GM10266 (cell line): ENCODE results near the gene TCF12.

Experiments used
- DNase-seq: peaks from one replicate; pipeline ENCODE4 v3.0.0; 2012; ENCODE audit errors: extremely low spot score
- TF ChIP-seq, protein P1 (sequence below): IDR thresholded peaks from 2 replicates; pipeline ENCODE4 v1.5.1; 2012; ENCODE audit warnings: mild to moderate bottlenecking, low read depth; ENCODE audit not compliant: control insufficient read depth, insufficient read depth; ENCODE audit errors: missing control alignments

Gene TCF12

GRCh38 chr15:56918046-56918938, at the start of gene TCF12:
Gene TCF12, plus strand, starts transcription at chr15:56918644. Its CDS starts 1,270 bp downstream, at chr15:56919914.
- DNase-seq, result peak; percentile 94
- TF ChIP-seq, protein P1, sequence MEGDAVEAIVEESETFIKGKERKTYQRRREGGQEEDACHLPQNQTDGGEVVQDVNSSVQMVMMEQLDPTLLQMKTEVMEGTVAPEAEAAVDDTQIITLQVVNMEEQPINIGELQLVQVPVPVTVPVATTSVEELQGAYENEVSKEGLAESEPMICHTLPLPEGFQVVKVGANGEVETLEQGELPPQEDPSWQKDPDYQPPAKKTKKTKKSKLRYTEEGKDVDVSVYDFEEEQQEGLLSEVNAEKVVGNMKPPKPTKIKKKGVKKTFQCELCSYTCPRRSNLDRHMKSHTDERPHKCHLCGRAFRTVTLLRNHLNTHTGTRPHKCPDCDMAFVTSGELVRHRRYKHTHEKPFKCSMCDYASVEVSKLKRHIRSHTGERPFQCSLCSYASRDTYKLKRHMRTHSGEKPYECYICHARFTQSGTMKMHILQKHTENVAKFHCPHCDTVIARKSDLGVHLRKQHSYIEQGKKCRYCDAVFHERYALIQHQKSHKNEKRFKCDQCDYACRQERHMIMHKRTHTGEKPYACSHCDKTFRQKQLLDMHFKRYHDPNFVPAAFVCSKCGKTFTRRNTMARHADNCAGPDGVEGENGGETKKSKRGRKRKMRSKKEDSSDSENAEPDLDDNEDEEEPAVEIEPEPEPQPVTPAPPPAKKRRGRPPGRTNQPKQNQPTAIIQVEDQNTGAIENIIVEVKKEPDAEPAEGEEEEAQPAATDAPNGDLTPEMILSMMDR, result peak; percentile 63

DNA sequence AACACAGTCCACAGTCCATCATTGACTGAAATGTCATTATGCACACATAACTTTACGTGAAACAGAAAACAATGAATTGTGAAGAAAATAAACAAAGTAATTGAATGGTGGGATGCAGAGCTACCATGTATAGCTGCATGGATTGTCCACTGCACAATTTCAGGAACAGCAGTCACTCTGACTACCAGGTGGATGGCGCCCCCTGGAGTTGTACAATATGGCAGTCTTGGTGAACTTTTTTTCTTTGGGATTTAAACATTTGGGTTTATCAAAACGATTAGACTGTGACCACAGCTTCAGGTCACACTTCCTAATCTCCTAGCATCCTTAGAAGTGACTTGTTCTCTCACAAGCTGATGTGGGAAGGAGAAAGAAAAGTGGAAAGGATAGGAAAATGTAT, 48.9 kb upstream of the TCF12 start:
- TF ChIP-seq, protein P1, result peak; percentile 41
- no peak for DNase-seq

- no peak for DNase-seq
- TF ChIP-seq, protein P1, result no peak
These were observed 47.3 kb upstream of the TCF12 start for GRCh38 chr15:56871185-56871584.

- TF ChIP-seq, protein P1, result no peak
- no peak for DNase-seq
These were observed 46.6 kb upstream of the TCF12 start for GRCh38 chr15:56871867-56872266.

DNA sequence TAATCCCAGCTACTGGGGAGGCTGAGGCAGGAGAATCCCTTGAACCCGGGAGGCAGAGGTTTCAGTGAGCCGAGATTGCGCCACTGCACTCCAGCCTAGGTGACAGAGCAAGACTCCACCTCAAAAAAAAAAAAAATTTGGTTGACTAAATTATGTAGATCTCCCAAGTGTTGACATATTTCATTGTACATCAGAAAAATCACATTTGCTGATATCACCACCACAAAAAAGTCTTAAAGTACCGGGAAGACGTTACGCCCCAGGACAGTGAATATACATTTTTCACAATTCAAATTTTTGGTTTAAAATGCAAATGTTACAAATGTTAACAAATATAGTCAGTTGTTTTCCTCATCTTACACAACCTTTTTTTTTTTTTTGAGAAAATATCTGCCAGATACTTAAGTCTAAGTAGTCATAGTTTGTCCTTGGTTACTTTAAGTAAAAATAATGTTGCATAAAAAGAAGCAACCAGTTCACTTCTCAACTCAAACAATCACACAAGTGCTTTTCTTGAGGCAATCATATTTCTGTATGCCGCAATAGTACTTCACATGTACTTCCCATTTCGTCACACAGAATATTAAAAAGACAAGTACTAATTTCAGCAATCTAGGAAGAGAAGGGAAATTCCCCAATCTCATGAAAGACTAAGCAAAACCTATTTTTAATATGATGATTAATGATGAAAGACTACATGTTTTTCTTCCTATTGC, 41.0 kb upstream of the TCF12 start:
- TF ChIP-seq, protein P1, result no peak
- no peak for DNase-seq

DNA sequence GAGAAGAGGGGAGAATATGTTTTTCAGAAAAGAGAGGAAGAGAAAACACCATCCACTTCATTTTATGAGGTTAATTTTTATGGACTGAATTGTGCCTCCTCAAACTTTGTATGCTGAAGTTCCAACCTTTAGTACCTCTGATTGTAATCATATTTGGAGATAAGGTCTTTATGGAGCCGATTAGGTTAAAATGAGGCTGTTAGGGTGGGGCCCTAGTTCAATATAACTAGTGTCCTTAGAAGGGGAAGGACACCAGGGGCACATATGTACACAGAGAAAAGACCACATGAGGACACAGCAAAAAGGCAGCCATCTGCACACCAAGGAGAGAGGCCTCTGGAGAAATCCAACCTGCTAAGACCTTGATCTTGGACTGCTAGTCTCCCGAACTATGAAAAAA, 38.9 kb upstream of the TCF12 start:
- TF ChIP-seq, protein P1, result no peak
- DNase-seq, result no peak

- DNase-seq, result no peak
- TF ChIP-seq, protein P1, result no peak
These were observed 35.4 kb upstream of the TCF12 start for GRCh38 chr15:56883088-56883487.
